Activated T-cell treated with anti-CD3 and anti-CD28 coated beads, Interleukin-2, amount 50 U/mL, for 4 hours (primary cell): Measurements from ENCODE around the gene GGT1. TPM values are rescaled to one million over a fixed set of nuclear protein-coding genes. Genes with fewer than 3 reads are reported as not detected.
A peak's percentile ranks its signal among the peaks of the same experiment; 100 is the strongest.
"Not testable (repeated sequence)": the region's sequence is repeated elsewhere in the genome, so short reads cannot be mapped to it uniquely, and the experiment has no call there.

Experiments used
- ATAC-seq, 2 donors: fragments of 200-7000 bp; cut with Tn5 transposase; one replicate each; pipeline ENCODE4 v1.10.0; 2021
- DNase-seq: peaks from one replicate; pipeline ENCODE4 v3.0.0-alpha.2; 2020
- H3K27me3 Mint-ChIP-seq: one replicate; pipeline ENCODE4 v1.8.0; 2021; ENCODE audit warnings: low read depth, mixed read lengths
- H3K36me3 Mint-ChIP-seq: one replicate; pipeline ENCODE4 v1.8.0; 2022; ENCODE audit warnings: mixed read lengths; ENCODE audit not compliant: insufficient read depth
- H3K4me1 Mint-ChIP-seq: one replicate; pipeline ENCODE4 v1.8.0; 2021; ENCODE audit warnings: low read depth, mixed read lengths
- H3K4me3 Mint-ChIP-seq: one replicate; pipeline ENCODE4 v1.8.0; 2021; ENCODE audit warnings: mild to moderate bottlenecking, moderate library complexity, mixed read lengths
- H3K9me3 Mint-ChIP-seq: one replicate; pipeline ENCODE4 v1.8.0; 2021; ENCODE audit warnings: mixed read lengths
- total RNA-seq, 3 donors: library from RNA; stranded (reverse); gene quantifications; one replicate each; pipeline ENCODE4 v1.2.1, GENCODE V29; 2021

GGT1 gene
- total RNA-seq, 3 donors from 2014 or later, result 23.6 to 48.6 (median 27.2) TPM

DNA sequence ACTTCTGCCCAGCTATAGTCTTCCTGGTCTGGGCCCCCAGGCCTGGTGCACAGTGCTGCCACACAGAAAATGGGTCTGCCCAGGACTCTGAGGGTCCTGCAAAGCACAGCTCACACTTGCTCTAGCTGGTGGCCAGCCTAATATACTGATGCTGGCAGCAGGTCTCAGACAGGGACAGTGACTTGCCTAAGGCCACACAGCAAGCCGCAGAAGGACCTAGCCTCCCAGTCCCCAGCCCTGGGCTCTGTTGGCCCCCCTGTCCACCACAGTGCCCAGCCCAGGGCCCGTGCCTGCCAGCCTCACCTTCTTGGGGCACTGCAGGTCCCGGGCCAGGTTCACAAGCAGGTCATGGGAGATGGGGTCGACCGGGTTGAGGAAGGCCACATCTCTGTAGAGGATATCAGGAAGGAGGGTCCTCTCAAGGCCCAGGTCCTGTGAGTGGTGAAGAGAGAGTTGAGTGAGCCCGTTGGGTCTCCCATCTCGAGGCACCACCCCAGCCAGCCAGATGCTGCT, 13.4 kb upstream of the GGT1 start:
- Mint-ChIP-seq H3K4me1 (peaks cover 4% of the 10 kb centered on the region), H3K4me3 (no peak overlapping the region), H3K27me3 (peaks cover 13% of the 10 kb centered on the region), H3K36me3 (no peaks in the 10 kb centered on the region), H3K9me3 (no peaks in the 10 kb centered on the region)
- DNase-seq, result no peak
- ATAC-seq, result no peak

DNA sequence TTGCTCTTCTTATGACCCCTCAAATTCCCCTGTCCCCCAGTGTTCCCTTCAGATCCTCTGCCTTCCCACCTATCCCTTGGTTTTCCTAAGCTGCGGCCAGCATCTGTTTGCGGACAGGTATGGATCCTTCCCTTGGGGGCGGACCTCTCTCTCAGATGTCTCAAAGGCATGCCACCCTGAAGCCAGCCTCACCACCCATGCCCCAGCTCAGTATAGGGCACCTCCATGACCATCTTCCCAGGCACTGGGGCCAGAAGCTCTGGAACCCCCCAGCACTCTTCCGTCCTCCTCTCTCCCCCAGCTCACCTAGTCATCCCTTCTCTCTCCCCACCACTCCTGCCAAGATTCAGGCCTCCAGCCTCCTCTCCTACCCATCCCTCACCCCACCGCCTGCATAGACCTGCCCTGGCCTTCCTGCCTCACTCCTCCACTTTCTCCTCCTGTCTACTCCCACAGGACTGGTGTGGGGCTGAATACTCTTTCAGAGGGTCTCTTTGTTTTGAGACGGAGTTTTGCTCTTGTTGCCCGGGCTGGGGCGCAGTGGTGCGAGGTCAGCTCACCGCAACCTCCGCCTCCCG, 12.3 kb upstream of the GGT1 start:
- no peak for DNase-seq
- H3K4me1 Mint-ChIP-seq, result peaks cover 4% of the 10 kb centered on the region

DNA sequence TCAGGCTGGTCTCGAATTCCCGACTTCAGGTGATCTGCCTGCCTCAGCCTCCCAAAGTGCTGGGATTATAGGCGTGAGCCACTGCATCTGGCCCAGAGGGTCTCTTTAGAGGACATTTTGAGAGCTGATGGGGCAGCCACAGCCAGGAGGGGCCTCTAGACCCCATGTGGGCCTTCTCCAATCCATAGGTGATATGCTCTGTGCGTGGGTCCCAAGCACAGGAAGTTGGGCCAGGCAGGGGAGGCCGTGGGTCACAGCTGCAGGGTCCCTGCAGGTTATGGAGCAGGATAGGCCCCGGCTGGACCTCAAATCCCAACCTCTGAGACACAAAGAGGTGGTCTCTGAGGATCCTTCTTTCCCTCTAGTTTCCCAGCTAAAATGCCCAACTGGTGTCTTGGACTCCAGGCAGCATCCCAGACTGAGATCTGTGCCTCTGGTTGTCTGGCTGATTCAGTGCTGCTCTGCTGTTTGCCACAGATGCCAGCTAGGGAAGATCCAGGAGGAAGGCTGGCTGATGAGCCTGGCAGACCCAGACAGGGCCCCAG, 11.6 kb upstream of the GGT1 start:
- no peak for ATAC-seq
- Mint-ChIP-seq H3K4me1 (peaks cover 4% of the 10 kb centered on the region), H3K36me3 (no peaks in the 10 kb centered on the region), H3K9me3 (no peaks in the 10 kb centered on the region), H3K4me3 (no peak overlapping the region), H3K27me3 (peaks cover 13% of the 10 kb centered on the region)
- DNase-seq, result no peak

More for the DNA sequence above, 12.3 kb upstream of the GGT1 start:
- Mint-ChIP-seq H3K9me3 (no peaks in the 10 kb centered on the region), H3K27me3 (peaks cover 13% of the 10 kb centered on the region), H3K36me3 (no peaks in the 10 kb centered on the region), H3K4me3 (no peak overlapping the region)
- ATAC-seq, result no peak

DNA sequence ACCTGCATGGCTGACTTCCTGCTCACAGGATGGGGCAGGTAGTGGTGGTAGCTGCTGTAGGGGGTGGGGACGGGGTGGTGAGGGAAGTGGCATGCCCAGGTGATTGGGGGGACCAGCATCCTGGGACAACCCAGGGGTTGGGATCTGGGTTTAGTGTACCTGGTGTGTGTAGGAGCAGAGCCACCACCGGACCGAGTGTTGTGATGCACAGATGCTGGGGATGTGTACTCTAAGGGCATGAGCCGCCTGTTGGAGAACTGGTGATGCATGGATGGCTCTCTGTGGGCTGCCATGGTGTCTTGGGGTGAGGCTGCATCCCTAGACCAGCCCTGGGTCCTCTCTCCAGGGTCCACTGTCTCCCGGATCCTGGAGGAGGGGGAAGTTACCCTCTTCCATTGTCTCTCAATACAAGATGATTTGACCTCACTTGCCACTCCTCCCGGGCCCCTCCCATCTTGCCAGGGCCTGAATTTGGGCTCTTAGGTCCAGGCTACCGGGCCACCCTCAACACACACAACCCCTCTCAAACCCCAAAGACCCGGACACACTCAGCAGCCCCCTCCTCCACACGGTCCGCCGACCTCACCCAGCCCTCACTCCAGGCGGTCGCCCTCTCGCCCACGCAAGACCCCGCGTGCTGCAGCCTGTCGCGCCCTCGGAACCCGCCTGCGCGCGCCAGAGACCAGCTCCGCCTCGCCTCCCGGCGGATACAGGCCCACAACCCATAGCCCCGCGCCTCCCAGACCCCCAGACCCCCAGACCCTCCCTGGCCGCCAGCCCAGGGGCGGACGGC, 10.7 kb upstream of the GGT1 start:
- no peaks in the 10 kb centered on the region for H3K9me3 Mint-ChIP-seq
- ATAC-seq (peak; percentile 12 to 14), DNase-seq (no peak)
- no peaks in the 10 kb centered on the region for H3K36me3 Mint-ChIP-seq
- peak overlapping the region; percentile 82 for H3K4me3 Mint-ChIP-seq
- peaks cover 4% of the 10 kb centered on the region for H3K4me1 Mint-ChIP-seq
- peaks cover 13% of the 10 kb centered on the region for H3K27me3 Mint-ChIP-seq

DNA sequence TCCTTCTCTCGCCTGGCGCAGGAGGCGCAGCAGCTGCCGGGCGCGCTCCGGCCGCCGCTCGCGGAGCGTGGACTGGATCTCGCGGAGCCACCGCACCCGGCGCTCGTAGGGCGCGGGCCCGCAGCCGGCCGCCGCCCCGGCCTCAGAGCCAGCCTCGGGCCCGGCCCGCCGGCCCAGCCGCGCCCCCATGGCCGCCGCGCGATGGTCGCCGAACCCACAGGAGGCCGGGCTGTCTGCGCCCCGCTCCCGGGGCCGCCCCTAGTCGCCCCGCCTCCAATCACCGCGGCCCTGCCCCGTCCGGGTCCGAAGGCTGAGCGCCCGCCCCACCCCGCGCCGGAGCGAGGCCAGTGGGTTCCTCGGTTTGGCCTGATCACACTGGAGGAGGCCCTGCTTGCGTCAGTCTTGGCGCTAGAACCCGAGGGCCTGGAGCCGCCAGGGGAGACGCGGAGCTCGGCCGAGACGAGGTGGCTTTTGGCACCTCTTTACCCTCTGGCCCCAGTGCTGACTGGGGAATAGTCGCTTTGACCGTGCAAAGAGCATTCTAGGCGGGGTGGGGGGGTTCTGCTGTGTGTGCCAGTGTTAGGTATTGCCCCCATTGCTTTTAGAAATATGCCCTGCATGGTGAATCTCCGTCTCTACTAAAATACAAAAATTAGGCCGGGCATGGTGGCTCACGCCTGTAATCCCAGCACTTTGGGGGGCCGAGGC, 10.0 kb upstream of the GGT1 start, which contains the start of gene LRRC75B:
LRRC75B (minus strand) TSS at position 223 of the 708 bp plus-strand sequence; CDS start at position 189, 34 bp downstream.
- ATAC-seq (peak; percentile 80 to 86), DNase-seq (no peak)
- Mint-ChIP-seq H3K36me3 (no peaks in the 10 kb centered on the region), H3K4me1 (peaks cover 4% of the 10 kb centered on the region), H3K27me3 (peaks cover 13% of the 10 kb centered on the region), H3K4me3 (peak within 1 kb of the TSS; percentile 82), H3K9me3 (no peaks in the 10 kb centered on the region)

GRCh38 chr22:24593559-24593835, 9.5 kb upstream of the GGT1 start:
- H3K4me1 Mint-ChIP-seq, H3K9me3 Mint-ChIP-seq, H3K36me3 Mint-ChIP-seq, DNase-seq, ATAC-seq: not testable (repeated sequence)
- H3K27me3 Mint-ChIP-seq, result peaks cover 13% of the 10 kb centered on the region
- peak overlapping the region; percentile 46 for H3K4me3 Mint-ChIP-seq

- Mint-ChIP-seq H3K27me3 (peaks cover 13% of the 10 kb centered on the region), H3K9me3 (no peaks in the 10 kb centered on the region), H3K36me3 (no peaks in the 10 kb centered on the region), H3K4me1 (peaks cover 4% of the 10 kb centered on the region), H3K4me3 (no peak overlapping the region)
- DNase-seq (no peak), ATAC-seq (no peak)
Observed at GRCh38 chr22:24593836-24594568, 9.0 kb upstream of the GGT1 start.

DNA sequence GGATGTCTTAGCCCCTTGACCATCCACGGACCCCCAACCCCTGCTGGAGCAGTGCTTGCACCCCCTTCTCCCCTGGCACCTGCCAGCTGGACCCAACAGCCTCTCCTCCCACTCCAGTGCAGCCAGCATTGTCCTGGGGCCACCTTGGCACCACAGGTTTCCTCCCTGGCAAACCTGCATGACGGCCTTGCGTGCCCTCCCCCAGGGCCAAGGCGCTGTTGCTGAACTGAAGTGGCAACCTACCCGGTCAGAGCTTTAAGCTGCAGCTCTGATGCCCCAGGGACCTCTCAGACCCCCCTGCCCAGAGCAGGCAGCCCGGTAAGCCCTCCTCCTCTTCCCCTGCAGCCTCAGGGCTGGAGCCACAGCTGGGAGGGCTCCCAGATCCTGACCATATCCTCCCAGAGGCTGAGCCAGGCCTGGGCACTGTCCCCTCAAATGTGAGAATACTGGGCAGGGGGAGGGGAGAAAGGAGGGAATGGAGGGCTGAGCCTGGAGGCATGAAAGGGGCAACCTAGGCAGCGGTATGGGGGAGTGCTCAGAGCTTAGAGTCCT, 8.3 kb upstream of the GGT1 start:
- Mint-ChIP-seq H3K27me3 (peaks cover 13% of the 10 kb centered on the region), H3K9me3 (no peaks in the 10 kb centered on the region), H3K36me3 (no peaks in the 10 kb centered on the region), H3K4me3 (no peak overlapping the region), H3K4me1 (peaks cover 4% of the 10 kb centered on the region)
- no peak for DNase-seq
- no peak for ATAC-seq

DNA sequence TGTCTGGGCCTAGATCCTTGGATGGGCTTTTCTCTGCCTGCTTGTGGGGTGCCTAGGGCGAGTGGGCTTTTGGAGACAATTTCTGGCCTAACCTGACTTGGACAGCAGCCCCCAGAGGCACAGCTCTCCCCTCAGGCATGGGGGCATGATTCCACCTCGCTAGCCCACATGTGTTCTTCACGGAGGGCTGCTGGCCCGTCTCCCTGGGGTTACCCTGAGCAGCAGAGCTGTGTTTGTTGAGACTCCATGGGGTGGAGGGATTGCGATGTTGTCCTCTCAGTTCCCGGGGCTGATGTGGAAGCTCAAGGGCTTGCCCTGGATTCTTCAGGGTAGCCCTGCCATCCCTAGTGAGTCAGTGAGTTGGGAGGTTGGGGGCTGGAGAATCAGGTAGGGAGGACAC, 7.8 kb upstream of the GGT1 start:
- no peak for DNase-seq
- H3K36me3 Mint-ChIP-seq, result no peaks in the 10 kb centered on the region
- H3K9me3 Mint-ChIP-seq, result no peaks in the 10 kb centered on the region
- no peak for ATAC-seq
- H3K27me3 Mint-ChIP-seq, result peaks cover 13% of the 10 kb centered on the region
- H3K4me1 Mint-ChIP-seq, result peaks cover 4% of the 10 kb centered on the region
- H3K4me3 Mint-ChIP-seq, result no peak overlapping the region

- peaks cover 4% of the 10 kb centered on the region for H3K4me1 Mint-ChIP-seq
- H3K4me3 Mint-ChIP-seq, result no peak overlapping the region
- no peak for ATAC-seq
- no peak for DNase-seq
- no peaks in the 10 kb centered on the region for H3K9me3 Mint-ChIP-seq
- H3K36me3 Mint-ChIP-seq, result no peaks in the 10 kb centered on the region
- H3K27me3 Mint-ChIP-seq, result peaks cover 9% of the 10 kb centered on the region
Observed at GRCh38 chr22:24595863-24596262, 7.1 kb upstream of the GGT1 start.

DNA sequence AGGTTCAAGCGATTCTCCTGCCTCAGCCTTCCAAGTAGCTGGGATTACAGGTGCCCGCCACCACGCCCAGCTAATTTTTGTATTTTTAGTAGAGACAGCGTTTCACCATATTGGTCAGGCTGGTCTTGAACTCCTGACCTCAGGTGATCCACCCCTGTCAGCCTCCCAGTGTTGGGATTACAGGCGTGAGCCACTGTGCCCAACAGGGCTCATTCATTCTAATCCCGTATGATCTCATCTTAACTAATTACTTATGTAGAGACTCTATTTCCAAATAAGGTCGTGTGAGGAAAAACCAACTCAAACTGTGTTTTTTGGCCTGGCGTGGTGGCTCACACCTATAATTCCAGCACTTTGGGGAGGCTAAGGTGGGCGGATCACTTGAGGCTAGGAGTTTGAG, 5.9 kb upstream of the GGT1 start:
- not testable (repeated sequence) for DNase-seq, H3K4me1 Mint-ChIP-seq, H3K4me3 Mint-ChIP-seq, ATAC-seq, H3K27me3 Mint-ChIP-seq, H3K9me3 Mint-ChIP-seq, H3K36me3 Mint-ChIP-seq

- DNase-seq, result no peak
- H3K9me3 Mint-ChIP-seq, result no peaks in the 10 kb centered on the region
Observed at GRCh38 chr22:24599514-24599913, 3.5 kb upstream of the GGT1 start.

DNA sequence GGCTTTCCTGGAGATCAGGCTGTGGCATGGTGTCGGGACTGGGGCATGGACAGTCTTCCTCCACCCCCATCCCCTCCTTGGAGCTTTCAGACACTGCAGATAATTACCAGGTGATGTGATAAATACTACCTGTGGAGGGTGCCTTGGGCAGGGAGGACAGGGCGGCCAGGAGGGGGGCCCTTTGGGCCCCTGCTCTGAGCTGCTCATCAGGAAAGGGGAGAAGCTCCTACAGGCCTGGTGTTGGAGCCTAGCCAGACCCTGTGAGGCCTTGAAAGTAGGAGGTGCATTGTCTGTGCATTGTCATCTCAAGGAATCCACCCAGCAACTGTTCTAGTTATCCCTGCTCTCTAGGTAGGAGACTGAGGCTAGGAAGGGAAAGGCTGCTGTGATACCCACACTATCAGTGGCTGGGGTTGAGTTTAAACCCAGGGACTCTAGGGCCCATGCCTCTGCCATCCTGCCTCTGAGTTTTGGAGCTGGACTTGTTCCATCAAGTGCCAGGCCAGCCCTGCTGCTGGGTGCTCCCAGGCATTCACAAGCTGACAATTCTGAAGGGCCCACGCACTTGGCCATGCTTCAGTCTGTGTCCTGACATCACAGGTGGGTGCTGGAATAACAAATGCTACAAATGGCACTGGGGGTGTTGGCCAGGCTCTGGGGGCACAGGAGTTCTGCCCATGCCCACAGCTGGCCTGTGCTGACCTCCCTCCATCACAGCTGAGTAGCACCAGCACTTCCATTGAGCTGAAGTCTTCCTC, 2.9 kb upstream of the GGT1 start:
- not testable (repeated sequence) for ATAC-seq, H3K9me3 Mint-ChIP-seq, H3K4me3 Mint-ChIP-seq, DNase-seq, H3K36me3 Mint-ChIP-seq, H3K27me3 Mint-ChIP-seq
- peaks cover 17% of the 10 kb centered on the region for H3K4me1 Mint-ChIP-seq

More at GRCh38 chr22:24599514-24599913, 3.5 kb upstream of the GGT1 start:
- Mint-ChIP-seq H3K36me3 (no peaks in the 10 kb centered on the region), H3K4me1 (peaks cover 17% of the 10 kb centered on the region), H3K4me3 (no peak overlapping the region), H3K27me3 (peaks cover 2% of the 10 kb centered on the region)
- ATAC-seq, result no peak
